SK-N-SH (cell line): ENCODE data around the gene GRM8. TPM values are rescaled to one million over a fixed set of nuclear protein-coding genes. Genes with fewer than 3 reads are reported as not detected.

Experiments used
- CTCF ChIA-PET: fragments of 300-600, 350-600 bp; formaldehyde crosslinking; extraction: SDS; loops from one replicate; lab custom pipeline; 2021; lab: Yijun Ruan, JAX
- POLR2A ChIA-PET: fragments of 350-600 bp; sonication (Branson Sonifier 250); formaldehyde crosslinking; extraction: SDS; loops from one replicate; lab custom pipeline; 2020; ENCODE audit warnings: antibody characterized with exemption, inconsistent platforms; lab: Yijun Ruan, JAX
- DNase-seq: peaks from one replicate; pipeline ENCODE4 v3.0.0; 2012
- H2AFZ ChIP-seq: fragments of 200-600 bp; sonication (generic); 2 replicates; pipeline ENCODE4 v1.8.1; 2016; ENCODE audit warnings: antibody characterized with exemption, mild to moderate bottlenecking, low read depth
- H3F3A ChIP-seq: fragments of 200-600 bp; sonication (generic); replicated peaks from 2 replicates; pipeline ENCODE3; 2016; ENCODE audit warnings: antibody characterized with exemption, mild to moderate bottlenecking; ENCODE audit not compliant: insufficient read depth
- H3K27ac ChIP-seq, 2 experiments: fragments of 200-500 bp in 1 of 2; fragments of 200-600 bp in 1 of 2; sonication (Bioruptor generic) in 1 of 2; sonication (generic), shearing (Covaris generic) in 1 of 2; 2 replicates each; pipeline versions ENCODE4 v1.5.1 to v1.6.1; 2014 to 2016; ENCODE audit warnings: low read depth in 2 of 2, inconsistent platforms in 1 of 2, low read length in 1 of 2, mild to moderate bottlenecking in 1 of 2, mixed read lengths in 1 of 2
- H3K27me3 ChIP-seq: fragments of 200-600 bp; sonication (generic), shearing (Covaris generic); 2 replicates; pipeline ENCODE4 v1.6.1; 2016; ENCODE audit warnings: mixed run types; ENCODE audit not compliant: insufficient read depth
- H3K36me3 ChIP-seq, 2 experiments: fragments of 200-500 bp in 1 of 2; fragments of 200-600 bp in 1 of 2; sonication (Bioruptor generic) in 1 of 2; sonication (generic) in 1 of 2; replicated peaks in 1 of 2; 2 replicates each; pipeline versions ENCODE3 to v1.5.1; 2014 to 2016; ENCODE audit warnings: low read length in 1 of 2, mild to moderate bottlenecking in 1 of 2; ENCODE audit not compliant: insufficient read depth in 2 of 2, control insufficient read depth in 1 of 2
- H3K4me1 ChIP-seq, 2 experiments: fragments of 200-500 bp in 1 of 2; fragments of 200-600 bp in 1 of 2; sonication (Bioruptor generic) in 1 of 2; sonication (generic), shearing (Covaris generic) in 1 of 2; 2 replicates each; pipeline versions ENCODE4 v1.5.1 to v1.6.1; 2014 to 2016; ENCODE audit warnings: low read depth in 1 of 2, low read length in 1 of 2, mixed run types in 1 of 2; ENCODE audit not compliant: insufficient read depth in 2 of 2, control insufficient read depth in 1 of 2
- H3K4me2 ChIP-seq: fragments of 200-600 bp; sonication (generic), shearing (Covaris generic); 2 replicates; pipeline ENCODE4 v1.6.1; 2017; ENCODE audit warnings: mixed run types
- H3K4me3 ChIP-seq, 2 experiments: fragments of 200-500 bp in 1 of 2; fragments of 200-600 bp in 1 of 2; sonication (Bioruptor generic) in 1 of 2; sonication (generic), shearing (Covaris generic) in 1 of 2; 2 replicates each; pipeline versions ENCODE4 v1.5.1 to v1.8.1; 2014 to 2016; ENCODE audit warnings: low read depth in 2 of 2, inconsistent platforms in 1 of 2, low read length in 1 of 2, mild to moderate bottlenecking in 1 of 2, mixed read lengths in 1 of 2, moderate library complexity in 1 of 2
- H3K79me2 ChIP-seq: fragments of 200-600 bp; sonication (generic); 2 replicates; pipeline ENCODE4 v1.8.1; 2017; ENCODE audit warnings: mild to moderate bottlenecking; ENCODE audit not compliant: insufficient read depth
- H3K9ac ChIP-seq: fragments of 200-600 bp; sonication (generic); 2 replicates; pipeline ENCODE4 v1.6.1; 2017; ENCODE audit warnings: mixed run types
- H3K9me2 ChIP-seq: fragments of 200-600 bp; sonication (generic); 2 replicates; pipeline ENCODE4 v1.6.1; 2017; ENCODE audit warnings: mixed run types
- H3K9me3 ChIP-seq: fragments of 200-600 bp; sonication (generic); 2 replicates; pipeline ENCODE4 v1.6.1; 2017; ENCODE audit warnings: mixed run types, mild to moderate bottlenecking, moderate library complexity
- H4K20me1 ChIP-seq: fragments of 200-600 bp; sonication (generic); 2 replicates; pipeline ENCODE4 v1.6.1; 2017; ENCODE audit warnings: mild to moderate bottlenecking, mixed run types; ENCODE audit not compliant: insufficient read depth
- CHD2 ChIP-seq: fragments of 150-350 bp; IDR thresholded peaks from 2 replicates; pipeline ENCODE4 v1.6.1; 2018; ENCODE audit warnings: low read length; ENCODE audit not compliant: partially characterized antibody
- EP300 ChIP-seq, 2 experiments: IDR thresholded peaks; 2 replicates each; pipeline versions ENCODE4 v1.4.0 to v1.6.1; 2012; ENCODE audit warnings: borderline replicate concordance in 1 of 2, low read depth in 1 of 2, low read length in 1 of 2
- EZH2phosphoT487 ChIP-seq: fragments of 200-600 bp; sonication (generic); IDR thresholded peaks from 2 replicates; pipeline ENCODE4 v1.6.1; 2017; ENCODE audit warnings: low read depth, mixed run types, mild to moderate bottlenecking, antibody characterized with exemption, moderate library complexity, borderline replicate concordance
- FOXM1 ChIP-seq: IDR thresholded peaks from 2 replicates; pipeline ENCODE4 v1.4.0; 2012; ENCODE audit warnings: low read depth, mild to moderate bottlenecking
- GATA2 ChIP-seq: sonication (generic); formaldehyde crosslinking; IDR thresholded peaks from 2 replicates; pipeline ENCODE4 v1.5.0; 2020; ENCODE audit warnings: mild to moderate bottlenecking, missing genetic modification reagents
- MEF2A ChIP-seq: IDR thresholded peaks from 2 replicates; pipeline ENCODE4 v1.4.0; 2012; ENCODE audit warnings: low read depth, borderline replicate concordance
- MXI1 ChIP-seq: IDR thresholded peaks from 2 replicates; pipeline ENCODE4 v1.6.1; 2012; ENCODE audit warnings: mild to moderate bottlenecking, low read depth, low read length, improper control_type of control experiment
- POLR2AphosphoS5 ChIP-seq: IDR thresholded peaks from 2 replicates; pipeline ENCODE4 v1.6.1; 2012; ENCODE audit warnings: low read depth, low read length
- RAD21 ChIP-seq: IDR thresholded peaks from 2 replicates; pipeline ENCODE4 v1.6.1; 2012; ENCODE audit warnings: mild to moderate bottlenecking, low read length
- RCOR1 ChIP-seq: fragments of 150-350 bp; IDR thresholded peaks from 2 replicates; pipeline ENCODE4 v1.6.1; 2017; ENCODE audit warnings: antibody characterized with exemption, low read length
- RFX5 ChIP-seq: IDR thresholded peaks from 2 replicates; pipeline ENCODE4 v1.6.1; 2012; ENCODE audit warnings: mild to moderate bottlenecking, improper control_type of control experiment, low read length
- SMC3 ChIP-seq: IDR thresholded peaks from 2 replicates; pipeline ENCODE4 v1.6.1; 2012; ENCODE audit warnings: low read depth, low read length, improper control_type of control experiment
- TCF12 ChIP-seq: IDR thresholded peaks from 2 replicates; pipeline ENCODE4 v1.4.0; 2012
- TEAD4 ChIP-seq: IDR thresholded peaks from 2 replicates; pipeline ENCODE4 v1.4.0; 2012; ENCODE audit warnings: mild to moderate bottlenecking, borderline replicate concordance; ENCODE audit not compliant: insufficient read depth
- polyA plus RNA-seq, 3 experiments: library from polyadenylated mRNA; depleted of rRNA; stranded (reverse); fragments of >200 nt; gene quantifications; 2 replicates each; pipeline ENCODE4 v1.2.3, GENCODE V29; 2012
- TF ChIP-seq, protein P1 (sequence below): fragments of 200-600 bp; sonication (generic); IDR thresholded peaks from 2 replicates; pipeline ENCODE4 v1.6.1; 2017; ENCODE audit warnings: antibody characterized with exemption, mild to moderate bottlenecking, moderate library complexity
- TF ChIP-seq, protein P2 (sequence below): fragments of 150-350 bp; IDR thresholded peaks from 2 replicates; pipeline ENCODE4 v1.6.1; 2016; ENCODE audit warnings: mild to moderate bottlenecking, low read depth, low read length
- TF ChIP-seq, protein P3 (sequence below): fragments of 150-350 bp; IDR thresholded peaks from 2 replicates; pipeline ENCODE4 v1.6.1; 2017; ENCODE audit warnings: antibody characterized with exemption, low read length, low read depth, borderline replicate concordance
- TF ChIP-seq, protein P4 (sequence below): IDR thresholded peaks from 2 replicates; pipeline ENCODE4 v1.4.0; 2012; ENCODE audit warnings: low read depth, borderline replicate concordance

The GRM8 gene
- polyA plus RNA-seq, 1 of the 3 experiments (the other 2 are of a cell fraction), result 0.10 TPM

DNA sequence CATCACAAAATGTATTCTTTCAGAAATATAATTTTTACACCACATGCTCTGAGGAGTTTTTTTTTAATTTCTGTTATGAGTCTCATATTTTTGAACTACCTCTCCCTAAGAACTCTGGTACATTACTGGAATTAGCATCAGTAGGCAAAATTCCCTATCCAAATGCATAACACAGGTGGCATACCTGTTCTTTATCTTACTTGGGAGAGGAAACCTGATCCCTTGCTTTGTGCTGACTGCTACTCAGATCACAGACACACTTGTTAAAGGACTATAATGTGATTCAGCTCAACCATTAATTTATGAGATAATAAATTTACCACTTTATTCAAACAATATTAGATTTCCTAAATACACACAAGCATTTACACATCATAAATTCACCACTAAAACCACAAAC is 617.2 kb downstream of the GRM8 start:
- no peak overlapping the region for H2AFZ ChIP-seq
- ChIA-PET POLR2A (no interaction called here), CTCF (interaction anchor here (1.1 kb wide), 1 partner anchor 17 kb away, joined by 3 read pairs; no protein-coding TSS in a partner anchor)
- H3K4me2 ChIP-seq, result no peak overlapping the region
- no peak for DNase-seq
- no peaks in the 10 kb centered on the region for H3F3A ChIP-seq
- no peaks in the 10 kb centered on the region for H3K36me3 ChIP-seq
- no peak overlapping the region for H3K4me3 ChIP-seq
- H3K27ac ChIP-seq, result no peak overlapping the region
- no peak overlapping the region for H3K9ac ChIP-seq
- no peaks in the 10 kb centered on the region for H3K27me3 ChIP-seq
- no peaks in the 10 kb centered on the region for H4K20me1 ChIP-seq
- TF ChIP-seq, protein P1, sequence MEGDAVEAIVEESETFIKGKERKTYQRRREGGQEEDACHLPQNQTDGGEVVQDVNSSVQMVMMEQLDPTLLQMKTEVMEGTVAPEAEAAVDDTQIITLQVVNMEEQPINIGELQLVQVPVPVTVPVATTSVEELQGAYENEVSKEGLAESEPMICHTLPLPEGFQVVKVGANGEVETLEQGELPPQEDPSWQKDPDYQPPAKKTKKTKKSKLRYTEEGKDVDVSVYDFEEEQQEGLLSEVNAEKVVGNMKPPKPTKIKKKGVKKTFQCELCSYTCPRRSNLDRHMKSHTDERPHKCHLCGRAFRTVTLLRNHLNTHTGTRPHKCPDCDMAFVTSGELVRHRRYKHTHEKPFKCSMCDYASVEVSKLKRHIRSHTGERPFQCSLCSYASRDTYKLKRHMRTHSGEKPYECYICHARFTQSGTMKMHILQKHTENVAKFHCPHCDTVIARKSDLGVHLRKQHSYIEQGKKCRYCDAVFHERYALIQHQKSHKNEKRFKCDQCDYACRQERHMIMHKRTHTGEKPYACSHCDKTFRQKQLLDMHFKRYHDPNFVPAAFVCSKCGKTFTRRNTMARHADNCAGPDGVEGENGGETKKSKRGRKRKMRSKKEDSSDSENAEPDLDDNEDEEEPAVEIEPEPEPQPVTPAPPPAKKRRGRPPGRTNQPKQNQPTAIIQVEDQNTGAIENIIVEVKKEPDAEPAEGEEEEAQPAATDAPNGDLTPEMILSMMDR, result no peak
- TF ChIP-seq MXI1, result no peak
- TF ChIP-seq RCOR1, result no peak
- no peak for TF ChIP-seq CHD2
- no peak for TF ChIP-seq EP300 (IDR thresholded peaks at IDR 0.05; ENCODE audit: borderline replicate concordance in 1 of 2, low read depth in 1 of 2, low read length in 1 of 2)
- TF ChIP-seq, protein P2, sequence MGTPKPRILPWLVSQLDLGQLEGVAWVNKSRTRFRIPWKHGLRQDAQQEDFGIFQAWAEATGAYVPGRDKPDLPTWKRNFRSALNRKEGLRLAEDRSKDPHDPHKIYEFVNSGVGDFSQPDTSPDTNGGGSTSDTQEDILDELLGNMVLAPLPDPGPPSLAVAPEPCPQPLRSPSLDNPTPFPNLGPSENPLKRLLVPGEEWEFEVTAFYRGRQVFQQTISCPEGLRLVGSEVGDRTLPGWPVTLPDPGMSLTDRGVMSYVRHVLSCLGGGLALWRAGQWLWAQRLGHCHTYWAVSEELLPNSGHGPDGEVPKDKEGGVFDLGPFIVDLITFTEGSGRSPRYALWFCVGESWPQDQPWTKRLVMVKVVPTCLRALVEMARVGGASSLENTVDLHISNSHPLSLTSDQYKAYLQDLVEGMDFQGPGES, result no peak
- TF ChIP-seq SMC3, result no peak
- TF ChIP-seq, protein P3, sequence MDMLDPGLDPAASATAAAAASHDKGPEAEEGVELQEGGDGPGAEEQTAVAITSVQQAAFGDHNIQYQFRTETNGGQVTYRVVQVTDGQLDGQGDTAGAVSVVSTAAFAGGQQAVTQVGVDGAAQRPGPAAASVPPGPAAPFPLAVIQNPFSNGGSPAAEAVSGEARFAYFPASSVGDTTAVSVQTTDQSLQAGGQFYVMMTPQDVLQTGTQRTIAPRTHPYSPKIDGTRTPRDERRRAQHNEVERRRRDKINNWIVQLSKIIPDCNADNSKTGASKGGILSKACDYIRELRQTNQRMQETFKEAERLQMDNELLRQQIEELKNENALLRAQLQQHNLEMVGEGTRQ, result no peak
- no peak for TF ChIP-seq TCF12
- no peak for TF ChIP-seq EZH2phosphoT487
- no peak for TF ChIP-seq MEF2A
- TF ChIP-seq POLR2AphosphoS5, result no peak
- TF ChIP-seq, protein P4, sequence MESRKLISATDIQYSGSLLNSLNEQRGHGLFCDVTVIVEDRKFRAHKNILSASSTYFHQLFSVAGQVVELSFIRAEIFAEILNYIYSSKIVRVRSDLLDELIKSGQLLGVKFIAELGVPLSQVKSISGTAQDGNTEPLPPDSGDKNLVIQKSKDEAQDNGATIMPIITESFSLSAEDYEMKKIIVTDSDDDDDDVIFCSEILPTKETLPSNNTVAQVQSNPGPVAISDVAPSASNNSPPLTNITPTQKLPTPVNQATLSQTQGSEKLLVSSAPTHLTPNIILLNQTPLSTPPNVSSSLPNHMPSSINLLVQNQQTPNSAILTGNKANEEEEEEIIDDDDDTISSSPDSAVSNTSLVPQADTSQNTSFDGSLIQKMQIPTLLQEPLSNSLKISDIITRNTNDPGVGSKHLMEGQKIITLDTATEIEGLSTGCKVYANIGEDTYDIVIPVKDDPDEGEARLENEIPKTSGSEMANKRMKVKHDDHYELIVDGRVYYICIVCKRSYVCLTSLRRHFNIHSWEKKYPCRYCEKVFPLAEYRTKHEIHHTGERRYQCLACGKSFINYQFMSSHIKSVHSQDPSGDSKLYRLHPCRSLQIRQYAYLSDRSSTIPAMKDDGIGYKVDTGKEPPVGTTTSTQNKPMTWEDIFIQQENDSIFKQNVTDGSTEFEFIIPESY, result no peak
- TF ChIP-seq RFX5, result no peak
- no peak for TF ChIP-seq GATA2 (CRISPR knock-in tag)
- no peak for TF ChIP-seq RAD21
- TF ChIP-seq FOXM1, result no peak
- TF ChIP-seq TEAD4, result no peak
- TF ChIP-seq, all 33 proteins: peak for 0
- Histone ChIP-seq H3K9me2 (no peaks in the 10 kb centered on the region), H3K4me1 (no peaks in the 10 kb centered on the region; a peak in 1 of 4 replicates), H3K79me2 (no peaks in the 10 kb centered on the region), H3K9me3 (no peaks in the 10 kb centered on the region)
